Measurements from ENCODE around the gene PDZK1IP1.

DNA sequence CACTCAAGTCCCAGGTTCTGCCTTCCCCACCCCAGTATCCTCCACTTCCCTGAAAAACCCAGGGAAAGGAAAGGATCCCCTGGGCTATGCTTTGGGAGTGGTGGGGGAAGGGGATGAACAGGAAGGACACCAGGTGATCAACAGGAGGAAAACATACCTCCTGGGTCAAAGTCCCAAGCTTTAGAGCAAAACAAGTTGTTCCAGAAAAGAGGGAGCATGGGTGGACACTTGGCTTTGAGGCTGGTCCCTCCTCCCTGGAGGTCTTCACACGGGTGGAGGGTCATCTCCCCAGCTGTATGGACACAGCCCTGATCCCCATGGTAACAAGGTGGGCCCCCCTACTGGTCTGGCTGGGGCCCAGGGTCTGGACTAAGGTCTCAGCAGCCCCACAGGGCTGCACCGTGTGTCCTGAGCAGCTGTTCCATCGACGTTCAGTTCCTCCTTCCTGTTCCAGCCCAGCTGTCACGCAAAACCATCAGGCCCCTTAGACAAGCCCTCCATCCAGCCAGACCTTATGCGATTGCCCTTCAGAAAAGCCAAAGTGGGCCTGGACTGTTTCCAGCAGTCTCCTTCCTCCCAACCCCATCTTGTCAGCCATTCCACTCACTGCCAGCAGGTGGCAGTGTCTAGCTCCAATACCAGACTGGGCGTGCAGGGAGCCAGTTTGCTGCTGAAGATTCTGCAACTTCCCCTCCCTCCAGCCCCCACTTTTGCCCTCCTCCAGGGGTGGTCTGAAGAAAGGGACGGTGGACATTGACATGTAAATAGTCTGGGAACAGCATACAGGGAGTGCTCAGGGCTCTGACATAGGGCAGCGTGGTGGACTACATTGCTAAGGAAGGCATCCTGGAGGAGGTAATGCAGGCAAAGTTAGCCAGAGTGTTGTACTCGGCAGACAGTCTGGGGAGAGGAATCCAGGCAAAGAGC lies 2.9 kb upstream of the PDZK1IP1 start:
- TF ChIP-seq, protein P1, sequence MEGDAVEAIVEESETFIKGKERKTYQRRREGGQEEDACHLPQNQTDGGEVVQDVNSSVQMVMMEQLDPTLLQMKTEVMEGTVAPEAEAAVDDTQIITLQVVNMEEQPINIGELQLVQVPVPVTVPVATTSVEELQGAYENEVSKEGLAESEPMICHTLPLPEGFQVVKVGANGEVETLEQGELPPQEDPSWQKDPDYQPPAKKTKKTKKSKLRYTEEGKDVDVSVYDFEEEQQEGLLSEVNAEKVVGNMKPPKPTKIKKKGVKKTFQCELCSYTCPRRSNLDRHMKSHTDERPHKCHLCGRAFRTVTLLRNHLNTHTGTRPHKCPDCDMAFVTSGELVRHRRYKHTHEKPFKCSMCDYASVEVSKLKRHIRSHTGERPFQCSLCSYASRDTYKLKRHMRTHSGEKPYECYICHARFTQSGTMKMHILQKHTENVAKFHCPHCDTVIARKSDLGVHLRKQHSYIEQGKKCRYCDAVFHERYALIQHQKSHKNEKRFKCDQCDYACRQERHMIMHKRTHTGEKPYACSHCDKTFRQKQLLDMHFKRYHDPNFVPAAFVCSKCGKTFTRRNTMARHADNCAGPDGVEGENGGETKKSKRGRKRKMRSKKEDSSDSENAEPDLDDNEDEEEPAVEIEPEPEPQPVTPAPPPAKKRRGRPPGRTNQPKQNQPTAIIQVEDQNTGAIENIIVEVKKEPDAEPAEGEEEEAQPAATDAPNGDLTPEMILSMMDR (IDR thresholded peaks at IDR 0.05), result peak; percentile 85 to 91 (median 89)
- peak; percentile 26 for TF ChIP-seq POLR2AphosphoS5 (IDR thresholded peaks at IDR 0.05)
- TF ChIP-seq POLR2A (IDR thresholded peaks at IDR 0.05), result no peak
